HEK293T (cell line): ENCODE measurements around the gene SAT1.

ENCODE experiments used
- ARNT ChIP-seq: fragments of 450-650 bp; IDR thresholded peaks from 2 replicates; pipeline ENCODE4 v1.6.1; 2017; ENCODE audit warnings: mild to moderate bottlenecking
- BHLHE40 ChIP-seq: fragments of 450-650 bp; IDR thresholded peaks from 2 replicates; pipeline ENCODE4 v1.6.1; 2016; ENCODE audit warnings: mild to moderate bottlenecking, moderate library complexity, borderline replicate concordance
- CTBP1 ChIP-seq: fragments of 450-650 bp; IDR thresholded peaks from 2 replicates; pipeline ENCODE4 v1.6.1; 2016; ENCODE audit warnings: borderline replicate concordance
- ELF4 ChIP-seq: fragments of 450-650 bp; IDR thresholded peaks from 2 replicates; pipeline ENCODE4 v1.6.1; 2017; ENCODE audit warnings: antibody characterized with exemption
- FOXA1 ChIP-seq: fragments of 450-650 bp; IDR thresholded peaks from 2 replicates; pipeline ENCODE4 v1.6.1; 2016; ENCODE audit warnings: mild to moderate bottlenecking
- FOXK2 ChIP-seq: fragments of 450-650 bp; IDR thresholded peaks from 2 replicates; pipeline ENCODE4 v1.6.1; 2016; ENCODE audit warnings: mild to moderate bottlenecking
- FOXM1 ChIP-seq: fragments of 450-650 bp; IDR thresholded peaks from 2 replicates; pipeline ENCODE4 v1.6.1; 2017; ENCODE audit warnings: mild to moderate bottlenecking, borderline replicate concordance
- HDGF ChIP-seq: fragments of 450-650 bp; IDR thresholded peaks from 2 replicates; pipeline ENCODE4 v1.6.1; 2017; ENCODE audit warnings: antibody characterized with exemption, borderline replicate concordance
- L3MBTL2 ChIP-seq: fragments of 450-650 bp; conservative IDR thresholded peaks from 2 replicates; pipeline ENCODE4 v1.6.1; 2016; ENCODE audit warnings: mild to moderate bottlenecking
- SP1 ChIP-seq: fragments of 450-650 bp; IDR thresholded peaks from 2 replicates; pipeline ENCODE4 v1.6.1; 2017
- SUZ12 ChIP-seq: fragments of 450-650 bp; IDR thresholded peaks from 2 replicates; pipeline ENCODE4 v1.6.1; 2016; ENCODE audit warnings: mild to moderate bottlenecking
- TARDBP ChIP-seq: fragments of 450-650 bp; IDR thresholded peaks from 2 replicates; pipeline ENCODE4 v1.6.1; 2016
- ZNF384 ChIP-seq: fragments of 450-650 bp; IDR thresholded peaks from 2 replicates; pipeline ENCODE4 v1.6.1; 2016
- TF ChIP-seq, protein P1 (sequence below): fragments of 450-650 bp; IDR thresholded peaks from 2 replicates; pipeline ENCODE4 v1.6.1; 2016

- TF ChIP-seq SP1 (no peak), TARDBP (no peak), FOXM1 (no peak), SUZ12 (no peak), ELF4 (no peak), HDGF (no peak), FOXA1 (no peak), BHLHE40 (no peak), L3MBTL2 (no peak), FOXK2 (no peak), ARNT (no peak), CTBP1 (no peak), ZNF384 (no peak)
- TF ChIP-seq, protein P1, sequence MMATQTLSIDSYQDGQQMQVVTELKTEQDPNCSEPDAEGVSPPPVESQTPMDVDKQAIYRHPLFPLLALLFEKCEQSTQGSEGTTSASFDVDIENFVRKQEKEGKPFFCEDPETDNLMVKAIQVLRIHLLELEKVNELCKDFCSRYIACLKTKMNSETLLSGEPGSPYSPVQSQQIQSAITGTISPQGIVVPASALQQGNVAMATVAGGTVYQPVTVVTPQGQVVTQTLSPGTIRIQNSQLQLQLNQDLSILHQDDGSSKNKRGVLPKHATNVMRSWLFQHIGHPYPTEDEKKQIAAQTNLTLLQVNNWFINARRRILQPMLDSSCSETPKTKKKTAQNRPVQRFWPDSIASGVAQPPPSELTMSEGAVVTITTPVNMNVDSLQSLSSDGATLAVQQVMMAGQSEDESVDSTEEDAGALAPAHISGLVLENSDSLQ: no peak
Measured at GRCh38 chrX:23795221-23795620, 12.2 kb downstream of the SAT1 start.
